HepG2 (cell line): Measurements from ENCODE around the gene CHN2. TPM values are rescaled to one million over a fixed set of nuclear protein-coding genes. Genes with fewer than 3 reads are reported as not detected.

Source experiments
- ATAC-seq: fragments of 200-7000 bp; cut with Tn5 transposase; 3 replicates; pipeline ENCODE4 v1.9.1; 2020; ENCODE audit warnings: mild to moderate bottlenecking, moderate library complexity
- BruUV-seq: library from RNA; stranded (reverse); fragments of 400-500 nt; replicated peaks from 2 replicates; lab custom pipeline; 2021; lab: Mats Ljungman, UMichigan
- CTCF ChIA-PET: fragments of 300-600 bp; formaldehyde crosslinking; extraction: SDS; loops from one replicate; lab custom pipeline; 2021; ENCODE audit warnings: low total read pairs, inconsistent platforms, low intra/inter-chr PET ratio; lab: Yijun Ruan, JAX
- POLR2A ChIA-PET: fragments of 350-600 bp; sonication (Branson Sonifier 250); formaldehyde crosslinking; loops from one replicate; lab custom pipeline; 2020; ENCODE audit warnings: antibody characterized with exemption, inconsistent platforms; lab: Yijun Ruan, JAX
- DNase-seq: peaks from one replicate; pipeline ENCODE4 v3.0.0-alpha.2; 2015; ENCODE audit warnings: low spot score
- FAIRE-seq: peaks from 3 replicates; lab custom pipeline; 2011; peaks lifted over from hg19 to GRCh38; lab: Jason Lieb, UNC
- H2AFZ ChIP-seq: one replicate; pipeline ENCODE4 v1.6.1; 2011; ENCODE audit warnings: low read length, inconsistent platforms
- H3K27ac ChIP-seq: fragments of 300-600 bp; 3 replicates; pipeline ENCODE4 v1.8.0; 2011; ENCODE audit warnings: mixed run types, mild to moderate bottlenecking, mixed read lengths, low read length, inconsistent platforms; ENCODE audit not compliant: insufficient read depth; ENCODE audit errors: extremely low read length
- H3K27me3 ChIP-seq, 2 experiments: fragments of 200-600 bp in 1 of 2; 2 replicates in 1 of 2; 3 replicates in 1 of 2; pipeline versions ENCODE4 v1.6.0 to v1.8.0; 2011; ENCODE audit warnings: low read length in 2 of 2, mild to moderate bottlenecking in 2 of 2, moderate library complexity in 2 of 2, inconsistent platforms in 1 of 2; ENCODE audit not compliant: insufficient read depth in 2 of 2, control insufficient read depth in 1 of 2
- H3K36me3 ChIP-seq, 2 experiments: fragments of 200-600 bp in 1 of 2; replicated peaks in 1 of 2; 2 replicates in 1 of 2; 3 replicates in 1 of 2; pipeline versions ENCODE4 v1.5.1 to v1.8.0; 2011; ENCODE audit warnings: low read length in 2 of 2, inconsistent platforms in 1 of 2; ENCODE audit not compliant: insufficient read depth in 2 of 2, control insufficient read depth in 1 of 2
- H3K4me1 ChIP-seq: 2 replicates; pipeline ENCODE4 v1.5.1; 2012; ENCODE audit warnings: low read length, inconsistent platforms; ENCODE audit not compliant: insufficient read depth
- H3K4me2 ChIP-seq: 2 replicates; pipeline ENCODE4 v1.6.0; 2011; ENCODE audit warnings: low read depth, low read length, inconsistent platforms
- H3K4me3 ChIP-seq, 3 experiments: fragments of 200-600 bp in 1 of 3; sonication (generic), shearing (Covaris generic) in 1 of 3; replicated peaks in 1 of 3; 2 replicates each; pipeline ENCODE4 v1.5.1; 2011 to 2016; ENCODE audit warnings: low read length in 3 of 3, inconsistent platforms in 2 of 3, low read depth in 2 of 3, mild to moderate bottlenecking in 2 of 3, control low read depth in 1 of 3, mixed read lengths in 1 of 3; ENCODE audit not compliant: insufficient read depth in 1 of 3
- H3K79me2 ChIP-seq: one replicate; pipeline ENCODE4 v1.6.1; 2011; ENCODE audit warnings: low read length, inconsistent platforms; ENCODE audit not compliant: insufficient read depth
- H3K9ac ChIP-seq: 2 replicates; pipeline ENCODE4 v1.6.0; 2011; ENCODE audit warnings: mild to moderate bottlenecking, low read depth, low read length, inconsistent platforms; ENCODE audit not compliant: insufficient read depth
- H3K9me3 ChIP-seq: 2 replicates; pipeline ENCODE4 v1.5.1; 2012; ENCODE audit warnings: mild to moderate bottlenecking, low read length
- H4K20me1 ChIP-seq: 2 replicates; pipeline ENCODE4 v1.6.0; 2011; ENCODE audit warnings: inconsistent platforms, mild to moderate bottlenecking, low read length, moderate library complexity; ENCODE audit not compliant: insufficient read depth
- ARNT2 ChIP-seq: sonication (generic); formaldehyde crosslinking; IDR thresholded peaks from 2 replicates; pipeline ENCODE4 v1.8.0; 2022; ENCODE audit warnings: mild to moderate bottlenecking, low read depth, missing genetic modification reagents, moderate library complexity
- BHLHE40 ChIP-seq: IDR thresholded peaks from 2 replicates; pipeline ENCODE4 v1.6.1; 2011; ENCODE audit warnings: low read length, improper control_type of control experiment
- GMEB2 ChIP-seq: IDR thresholded peaks from 2 replicates; pipeline ENCODE4 v1.6.1; 2016; ENCODE audit warnings: missing biosample characterization, missing genetic modification reagents, low read depth
- ISX ChIP-seq: sonication (generic); formaldehyde crosslinking; conservative IDR thresholded peaks from 2 replicates; pipeline ENCODE4 v1.5.0; 2020; ENCODE audit warnings: missing genetic modification reagents
- KDM5A ChIP-seq: fragments of 200-600 bp; sonication (generic); IDR thresholded peaks from 2 replicates; pipeline ENCODE4 v1.7.0; 2018; ENCODE audit warnings: antibody characterized with exemption, mild to moderate bottlenecking, low read length, borderline replicate concordance
- SCMH1 ChIP-seq: sonication (generic); formaldehyde crosslinking; IDR thresholded peaks from 2 replicates; pipeline ENCODE4 v1.9.0; 2021; ENCODE audit warnings: missing genetic modification reagents, mild to moderate bottlenecking, borderline replicate concordance
- TRAFD1 ChIP-seq: sonication (generic); formaldehyde crosslinking; IDR thresholded peaks from 2 replicates; pipeline ENCODE4 v1.5.1; 2020; ENCODE audit warnings: missing genetic modification reagents, mild to moderate bottlenecking, borderline replicate concordance
- ZBTB3 ChIP-seq: sonication (generic); formaldehyde crosslinking; IDR thresholded peaks from 2 replicates; pipeline ENCODE4 v1.4.0; 2020; ENCODE audit warnings: low read depth, mild to moderate bottlenecking, moderate library complexity, missing genetic modification reagents, borderline replicate concordance
- ZNF530 ChIP-seq: sonication (generic); formaldehyde crosslinking; IDR thresholded peaks from 2 replicates; pipeline ENCODE4 v1.5.0; 2020; ENCODE audit warnings: low read depth, mild to moderate bottlenecking, missing genetic modification reagents
- ZNF556 ChIP-seq: sonication (generic); formaldehyde crosslinking; IDR thresholded peaks from 2 replicates; pipeline ENCODE4 v1.4.0; 2020; ENCODE audit warnings: mild to moderate bottlenecking, missing genetic modification reagents, borderline replicate concordance
- WGBS: methylation state at CpG from one replicate; pipeline ENCODE4 v1.1.6; 2017; ENCODE audit warnings: low lambda C conversion rate; 5-methylcytosine and 5-hydroxymethylcytosine counted together
- in situ Hi-C: cut with HindIII; loops from 2 replicates; pipeline ENCODE4 v1.10.0; 2017; ENCODE audit warnings: low pct_unique_long_range_greater_than_20kb; ENCODE audit not compliant: extremely low pct_ligation_motif_present
- intact Hi-C: fragments of 100-400 bp; cut with micrococcal nuclease; formaldehyde crosslinking; loops from one replicate; pipeline ENCODE4 v1.10.0; 2022; ENCODE audit not compliant: unreplicated experiment
- polyA plus RNA-seq, 8 experiments: library from polyadenylated mRNA; depleted of rRNA in 3 of 8; stranded (reverse) in 7 of 8; unstranded in 1 of 8; fragments of >200 nt; fragmentation: Illumina TruSeq in 4 of 8; extraction: Trizol in 4 of 8; gene quantifications; 2 replicates each; pipeline versions ENCODE4 v1.2.1 to v1.2.3, GENCODE V29; 2011 to 2016; ENCODE audit warnings: low read depth in 4 of 8, missing spikeins in 1 of 8, mixed read lengths in 1 of 8; ENCODE audit not compliant: insufficient read depth in 1 of 8
- total RNA-seq, 5 experiments: library from RNA; depleted of rRNA; stranded (reverse); fragments of >200 nt; fragmentation: Illumina TruSeq; extraction: Trizol; gene quantifications; 2 replicates each; pipeline ENCODE4 v1.2.3, GENCODE V29; 2016; ENCODE audit warnings: low read depth in 1 of 5
- TF ChIP-seq, protein P1 (sequence below): sonication (generic); formaldehyde crosslinking; IDR thresholded peaks from 2 replicates; pipeline ENCODE4 v1.5.0; 2020; ENCODE audit warnings: missing genetic modification reagents

The CHN2 gene
- total and polyA plus RNA-seq, 2 of the 13 experiments (the other 11 are each of a cell fraction or from before 2014, with no cell fraction given), result 23.5 to 30.5 TPM

DNA sequence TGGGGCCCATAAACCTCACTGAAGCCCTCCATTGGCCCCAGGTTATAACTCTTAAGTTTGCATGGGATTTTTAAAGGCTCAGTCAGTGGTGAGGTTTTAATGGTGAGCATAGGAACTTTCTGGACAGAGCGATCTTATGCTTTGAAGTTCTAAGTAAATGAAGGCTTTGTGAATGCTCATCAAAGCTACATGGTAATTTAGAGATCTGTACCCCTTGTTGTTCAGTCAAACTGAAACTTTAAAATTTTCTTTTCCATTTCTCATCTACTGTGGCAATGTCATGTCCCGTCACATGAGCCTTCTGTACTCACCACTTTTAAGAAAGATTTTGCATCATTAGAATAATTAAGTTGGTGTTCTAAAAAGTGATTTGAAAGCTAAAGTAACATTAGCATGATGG is 39.9 kb downstream of the CHN2 start:
- DNase-seq (no peak), FAIRE-seq (no peak), ATAC-seq (no peak)
- H3K4me2 ChIP-seq, result no peak overlapping the region
- no peak overlapping the region for H3K9ac ChIP-seq
- TF ChIP-seq, protein P1, sequence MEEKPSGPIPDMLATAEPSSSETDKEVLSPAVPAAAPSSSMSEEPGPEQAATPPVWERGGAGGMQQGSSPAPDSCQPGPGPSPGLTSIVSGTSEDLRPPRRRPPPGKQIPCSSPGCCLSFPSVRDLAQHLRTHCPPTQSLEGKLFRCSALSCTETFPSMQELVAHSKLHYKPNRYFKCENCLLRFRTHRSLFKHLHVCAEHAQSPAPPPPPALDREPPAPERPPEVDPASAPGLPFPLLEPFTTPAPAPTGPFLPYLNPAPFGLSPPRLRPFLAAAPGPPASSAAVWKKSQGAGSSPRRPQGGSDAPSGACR, result no peak
- TF ChIP-seq ZNF530 (CRISPR knock-in tag) (no peak), ARNT2 (CRISPR knock-in tag) (no peak)
- POLR2A ChIA-PET, result no interaction called here
- 87% methylated on average over 2 of the region's 2 CpGs for WGBS
- H3K27ac ChIP-seq, result no peak overlapping the region
- H3K9me3 ChIP-seq, result no peaks in the 10 kb centered on the region
- H3K36me3 ChIP-seq, result peaks cover 4 to 7% of the 10 kb centered on the region in 2 experiments; a peak in 3 of 5 replicates
- intact Hi-C loops, result loop anchor here (5.0 kb wide), 1 partner anchor 58 kb away; no protein-coding TSS in a partner anchor
- CTCF ChIA-PET, result no interaction called here
- no TSS peak for BruUV-seq
- peaks cover 63% of the 10 kb centered on the region for H3K79me2 ChIP-seq
- no peaks in the 10 kb centered on the region for H4K20me1 ChIP-seq
- in situ Hi-C loops, result no loop called here
- peaks cover 77% of the 10 kb centered on the region for H3K4me1 ChIP-seq
- no peak overlapping the region for H2AFZ ChIP-seq
- no peaks in the 10 kb centered on the region for H3K27me3 ChIP-seq
- no peak overlapping the region for H3K4me3 ChIP-seq

DNA sequence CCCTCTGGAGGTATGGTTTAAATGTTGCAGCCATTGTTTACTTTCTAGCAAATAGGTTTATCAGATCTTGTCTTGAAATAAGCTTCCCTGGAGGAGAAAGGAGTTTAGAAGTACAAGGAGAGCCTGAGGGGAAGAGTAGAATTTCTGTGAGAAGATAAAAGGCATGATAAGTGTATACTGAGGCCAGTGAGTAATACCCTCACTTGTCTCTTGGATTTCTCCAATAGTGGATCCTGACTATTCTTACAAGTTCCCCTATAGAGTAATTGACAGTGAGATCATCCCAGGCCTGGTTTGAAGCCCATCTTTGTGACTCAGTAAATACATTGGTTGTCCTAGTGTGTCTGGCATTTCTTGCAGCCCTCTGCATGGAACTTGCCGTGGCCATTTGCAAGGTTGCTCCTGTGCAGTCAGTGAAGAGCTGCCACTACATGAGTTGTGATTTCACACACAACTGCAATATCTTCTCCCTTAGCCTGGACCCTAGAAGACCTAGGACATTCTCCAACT is 41.6 kb downstream of the CHN2 start:
- no peak overlapping the region for H3K4me2 ChIP-seq
- CTCF ChIA-PET, result no interaction called here
- 100% methylated on average over 1 of the region's 1 CpG for WGBS
- H3K79me2 ChIP-seq, result peaks cover 56% of the 10 kb centered on the region
- no peaks in the 10 kb centered on the region for H3K9me3 ChIP-seq
- POLR2A ChIA-PET, result interaction anchor here (1.2 kb wide), 1 partner anchor 42 kb away, joined by 3 read pairs; the partner anchor contains the start of gene CHN2
- BruUV-seq, result no TSS peak
- FAIRE-seq (no peak), DNase-seq (no peak), ATAC-seq (no peak)
- no peak overlapping the region for H2AFZ ChIP-seq
- H3K9ac ChIP-seq, result no peak overlapping the region
- no peaks in the 10 kb centered on the region for H3K27me3 ChIP-seq
- TF ChIP-seq ZNF556 (CRISPR knock-in tag), result no peak
- no peak for TF ChIP-seq GMEB2 (CRISPR knock-in tag)
- no peak for TF ChIP-seq ISX (CRISPR knock-in tag)
- no peak for TF ChIP-seq BHLHE40
- no peak for TF ChIP-seq TRAFD1 (CRISPR knock-in tag)
- no peak for TF ChIP-seq ZBTB3 (CRISPR knock-in tag)
- no peak for TF ChIP-seq KDM5A
- no peak for TF ChIP-seq SCMH1 (CRISPR knock-in tag)
- TF ChIP-seq ARNT2 (CRISPR knock-in tag), result no peak
- H3K36me3 ChIP-seq, result peaks cover 4 to 7% of the 10 kb centered on the region in 2 experiments; a peak in 3 of 5 replicates
- in situ Hi-C loops (no loop called here), intact Hi-C loops (no loop called here)
- peaks cover 73% of the 10 kb centered on the region for H3K4me1 ChIP-seq
- H3K27ac ChIP-seq, result no peak overlapping the region
- H4K20me1 ChIP-seq, result no peaks in the 10 kb centered on the region
- H3K4me3 ChIP-seq, result no peak overlapping the region
